ENCODE data around the gene CXCL1. TPM values are rescaled to one million over a fixed set of nuclear protein-coding genes. Genes with fewer than 3 reads are reported as not detected.

CXCL1 gene
- total RNA-seq, 2 experiments from 2014 or later: not detected

DNA sequence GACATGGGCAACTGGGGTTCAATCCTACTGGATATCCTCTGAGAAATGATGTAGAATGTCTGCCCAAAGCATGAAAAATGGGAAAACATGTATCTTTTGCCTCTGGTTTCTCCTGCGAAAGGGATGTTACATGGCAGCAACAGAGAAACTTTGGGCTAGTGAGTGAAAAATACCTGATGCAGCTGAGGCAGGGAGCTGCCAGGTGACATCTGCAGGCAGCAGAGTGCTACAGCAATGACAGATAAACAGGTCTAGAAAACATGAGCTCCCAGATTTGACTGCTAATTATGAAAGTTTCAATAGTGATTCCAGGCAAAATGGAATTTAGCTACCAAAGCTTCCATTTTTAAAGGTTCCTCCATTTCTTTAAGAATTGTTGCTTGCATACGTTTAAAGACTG lies 4.8 kb upstream of the CXCL1 start:
- DNase-seq: no peak
- H3K27ac Mint-ChIP-seq: no peak overlapping the region

GRCh38 chr4:73864961-73865360 lies 4.2 kb upstream of the CXCL1 start:
- DNase-seq: no peak
- H3K27ac Mint-ChIP-seq: no peak overlapping the region
- no peaks in the 10 kb centered on the region for H3K36me3 Mint-ChIP-seq
- peaks cover 5% of the 10 kb centered on the region for H3K4me1 Mint-ChIP-seq
- H3K4me3 Mint-ChIP-seq: no peak overlapping the region
- H3K9me3 Mint-ChIP-seq: no peaks in the 10 kb centered on the region
- H3K27me3 Mint-ChIP-seq: peaks cover 21% of the 10 kb centered on the region

More for the DNA sequence above, 4.8 kb upstream of the CXCL1 start:
- Mint-ChIP-seq H3K27me3 (peaks cover 15% of the 10 kb centered on the region), H3K36me3 (no peaks in the 10 kb centered on the region), H3K4me1 (peaks cover 5% of the 10 kb centered on the region), H3K9me3 (no peaks in the 10 kb centered on the region), H3K4me3 (no peak overlapping the region)

DNA sequence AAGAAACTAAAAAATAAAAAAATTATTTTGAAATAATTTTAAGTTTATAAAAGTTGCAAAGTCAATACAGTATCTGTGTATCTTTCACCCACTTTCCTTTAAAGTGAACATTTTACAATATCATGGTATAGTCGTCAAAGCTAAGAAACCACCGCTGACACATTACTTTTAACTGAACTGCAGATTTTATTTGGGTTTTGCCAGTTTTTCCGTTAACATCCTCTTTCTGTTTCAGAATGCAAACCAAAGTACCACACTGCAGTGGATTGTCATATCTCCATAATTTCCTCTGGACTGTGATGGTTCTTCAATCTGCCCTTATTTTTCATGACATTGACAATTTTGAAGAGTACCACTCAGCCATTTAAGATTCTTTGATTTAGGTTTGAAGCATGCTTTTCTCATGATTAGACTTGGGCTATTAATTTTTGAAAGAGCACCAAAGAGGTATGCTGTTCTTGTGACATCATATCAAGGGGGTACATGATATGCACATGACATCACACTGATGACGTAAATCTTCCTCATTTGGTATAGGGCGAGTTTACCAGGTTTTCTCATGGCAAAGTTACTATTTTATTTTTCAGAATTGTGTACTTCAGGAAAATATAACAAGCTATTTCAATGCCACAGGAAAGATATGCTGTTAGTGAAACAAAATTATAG lies 3.6 kb upstream of the CXCL1 start:
- no peaks in the 10 kb centered on the region for H3K9me3 Mint-ChIP-seq
- H3K4me1 Mint-ChIP-seq: peaks cover 5% of the 10 kb centered on the region
- no peak overlapping the region for H3K4me3 Mint-ChIP-seq
- H3K36me3 Mint-ChIP-seq: no peaks in the 10 kb centered on the region
- H3K27ac Mint-ChIP-seq: no peak overlapping the region
- H3K27me3 Mint-ChIP-seq: peaks cover 24% of the 10 kb centered on the region
- DNase-seq: no peak

DNA sequence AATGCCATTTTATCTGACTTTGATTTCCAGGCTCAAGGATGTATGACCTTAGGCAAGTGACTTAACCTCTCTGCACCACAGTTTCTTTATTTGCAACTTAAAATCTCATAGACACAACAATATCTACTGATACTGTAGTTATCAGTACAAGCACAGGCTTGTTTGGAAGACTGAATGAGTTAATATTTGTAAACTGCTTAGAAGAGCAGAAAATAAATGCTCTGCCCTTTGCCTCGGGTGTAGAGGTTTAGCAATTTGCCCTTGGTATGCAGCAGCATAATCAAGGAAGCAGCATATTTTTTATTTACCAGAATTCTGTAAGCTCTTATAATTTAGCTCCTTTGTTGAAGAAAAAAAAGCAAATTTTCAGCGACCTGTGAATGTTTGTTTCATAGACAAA lies 2.9 kb upstream of the CXCL1 start:
- Mint-ChIP-seq H3K27ac (no peak overlapping the region), H3K4me1 (peaks cover 5% of the 10 kb centered on the region), H3K9me3 (no peaks in the 10 kb centered on the region), H3K27me3 (peaks cover 28% of the 10 kb centered on the region), H3K36me3 (no peaks in the 10 kb centered on the region), H3K4me3 (no peak overlapping the region)
- DNase-seq: no peak

GRCh38 chr4:73867783-73868182 lies 1.4 kb upstream of the CXCL1 start:
- Mint-ChIP-seq H3K4me1 (peaks cover 5% of the 10 kb centered on the region), H3K27ac (no peak overlapping the region)

DNA sequence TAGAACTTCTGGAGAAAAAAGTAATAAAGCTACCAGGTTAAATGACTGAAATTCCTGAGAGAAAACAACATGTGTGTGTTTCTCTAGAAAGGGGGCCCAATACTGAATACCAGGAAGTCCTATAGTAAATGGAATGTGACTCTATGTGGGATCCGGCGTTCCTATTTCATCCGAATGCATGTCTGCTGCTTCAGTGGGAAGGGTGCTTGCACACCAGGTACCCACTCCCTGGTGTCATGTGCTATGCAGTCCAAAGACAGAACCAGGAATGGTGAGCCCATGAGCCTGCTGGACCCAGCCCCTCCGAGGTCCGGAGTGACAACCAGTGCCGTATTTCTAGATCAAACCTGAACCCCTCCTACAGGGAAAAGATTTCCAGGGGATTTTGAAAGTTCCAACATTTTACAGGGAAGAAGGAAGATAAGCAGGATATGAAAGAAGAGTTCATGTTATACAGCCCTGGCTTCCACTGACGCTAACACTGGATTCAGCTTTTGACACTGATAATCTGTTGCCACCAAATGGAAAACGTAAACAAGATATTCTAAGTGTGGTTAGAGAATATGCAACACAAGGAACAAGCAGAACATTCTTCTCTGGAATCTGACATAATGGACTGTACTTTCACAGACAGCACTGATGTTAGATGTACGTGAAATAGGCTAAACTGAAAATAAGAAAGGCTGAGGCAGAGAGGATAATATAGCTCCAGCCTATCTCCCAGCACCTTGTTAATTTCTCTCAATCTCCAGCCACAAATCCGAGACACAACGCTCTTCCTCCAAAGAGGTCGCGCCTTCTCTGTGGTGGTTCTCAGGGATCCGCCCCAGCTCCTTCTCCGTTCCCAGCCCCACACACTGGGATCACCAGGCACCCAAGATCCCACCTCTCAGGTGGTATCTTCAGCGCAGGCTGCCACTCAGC lies 725 bp upstream of the CXCL1 start:
- peaks cover 28% of the 10 kb centered on the region for H3K27me3 Mint-ChIP-seq
- peaks cover 5% of the 10 kb centered on the region for H3K4me1 Mint-ChIP-seq
- DNase-seq: no peak
- no peaks in the 10 kb centered on the region for H3K9me3 Mint-ChIP-seq
- H3K27ac Mint-ChIP-seq: no peak overlapping the region
- no peaks in the 10 kb centered on the region for H3K36me3 Mint-ChIP-seq
- H3K4me3 Mint-ChIP-seq: no peak overlapping the region

More at GRCh38 chr4:73867783-73868182, 1.4 kb upstream of the CXCL1 start:
- Mint-ChIP-seq H3K4me3 (no peak overlapping the region), H3K36me3 (no peaks in the 10 kb centered on the region), H3K9me3 (no peaks in the 10 kb centered on the region), H3K27me3 (peaks cover 28% of the 10 kb centered on the region)
- DNase-seq: no peak

GRCh38 chr4:73870260-73870659 lies 1.1 kb downstream of the CXCL1 start:
- H3K9me3 Mint-ChIP-seq: no peaks in the 10 kb centered on the region
- peaks cover 5% of the 10 kb centered on the region for H3K4me1 Mint-ChIP-seq
- H3K36me3 Mint-ChIP-seq: no peaks in the 10 kb centered on the region
- no peak for DNase-seq
- peaks cover 28% of the 10 kb centered on the region for H3K27me3 Mint-ChIP-seq
- no peak overlapping the region for H3K27ac Mint-ChIP-seq
- H3K4me3 Mint-ChIP-seq: no peak overlapping the region

DNA sequence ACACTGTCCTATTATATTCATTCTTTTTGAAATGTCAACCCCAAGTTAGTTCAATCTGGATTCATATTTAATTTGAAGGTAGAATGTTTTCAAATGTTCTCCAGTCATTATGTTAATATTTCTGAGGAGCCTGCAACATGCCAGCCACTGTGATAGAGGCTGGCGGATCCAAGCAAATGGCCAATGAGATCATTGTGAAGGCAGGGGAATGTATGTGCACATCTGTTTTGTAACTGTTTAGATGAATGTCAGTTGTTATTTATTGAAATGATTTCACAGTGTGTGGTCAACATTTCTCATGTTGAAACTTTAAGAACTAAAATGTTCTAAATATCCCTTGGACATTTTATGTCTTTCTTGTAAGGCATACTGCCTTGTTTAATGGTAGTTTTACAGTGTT lies 1.6 kb downstream of the CXCL1 start:
- Mint-ChIP-seq H3K9me3 (no peaks in the 10 kb centered on the region), H3K36me3 (no peaks in the 10 kb centered on the region), H3K27me3 (peaks cover 28% of the 10 kb centered on the region), H3K4me1 (peaks cover 5% of the 10 kb centered on the region), H3K27ac (no peak overlapping the region), H3K4me3 (no peak overlapping the region)
- no peak for DNase-seq

DNA sequence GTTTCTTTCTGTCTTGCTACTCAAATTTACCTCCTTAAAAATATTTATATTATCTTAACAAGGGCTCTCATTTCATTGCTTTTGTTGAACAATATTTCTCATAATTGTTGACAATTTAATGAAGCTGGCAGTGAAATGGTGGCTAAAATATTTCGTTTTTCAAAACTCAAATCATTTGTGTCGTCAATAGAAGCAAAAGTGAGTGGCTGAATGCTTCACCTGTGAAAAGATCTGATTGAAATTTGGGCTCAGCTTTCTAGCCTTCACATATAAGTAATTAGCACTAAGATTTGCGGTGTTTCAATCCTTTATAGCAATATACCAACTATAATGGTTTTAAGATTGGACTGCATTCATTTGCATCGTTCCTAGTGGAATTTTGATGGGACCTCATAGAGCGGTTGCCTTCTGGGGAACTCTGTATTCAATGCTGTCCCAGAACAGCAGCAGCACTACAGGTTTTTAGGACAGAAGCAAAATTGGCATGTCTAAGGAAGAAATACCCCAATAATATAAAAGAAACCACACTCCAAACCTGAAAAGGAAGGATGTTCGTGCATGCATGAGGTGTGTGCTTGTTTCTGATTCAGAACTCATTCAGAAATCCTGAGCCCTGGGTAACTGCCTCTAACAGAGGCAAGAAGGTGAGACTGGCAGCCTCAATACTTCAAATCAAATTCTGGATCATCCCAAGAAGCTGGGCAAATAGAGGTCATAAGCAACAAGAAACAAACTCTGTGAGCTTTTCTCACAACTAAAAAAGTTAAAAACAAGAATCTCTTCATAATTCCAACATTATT lies 2.5 kb downstream of the CXCL1 start:
- H3K4me1 Mint-ChIP-seq: peaks cover 5% of the 10 kb centered on the region
- H3K4me3 Mint-ChIP-seq: no peak overlapping the region
- no peaks in the 10 kb centered on the region for H3K9me3 Mint-ChIP-seq
- no peaks in the 10 kb centered on the region for H3K36me3 Mint-ChIP-seq
- peaks cover 28% of the 10 kb centered on the region for H3K27me3 Mint-ChIP-seq
- H3K27ac Mint-ChIP-seq: no peak overlapping the region
- no peak for DNase-seq

GRCh38 chr4:73872316-73873108 lies 3.3 kb downstream of the CXCL1 start:
- no peaks in the 10 kb centered on the region for H3K36me3 Mint-ChIP-seq

DNA sequence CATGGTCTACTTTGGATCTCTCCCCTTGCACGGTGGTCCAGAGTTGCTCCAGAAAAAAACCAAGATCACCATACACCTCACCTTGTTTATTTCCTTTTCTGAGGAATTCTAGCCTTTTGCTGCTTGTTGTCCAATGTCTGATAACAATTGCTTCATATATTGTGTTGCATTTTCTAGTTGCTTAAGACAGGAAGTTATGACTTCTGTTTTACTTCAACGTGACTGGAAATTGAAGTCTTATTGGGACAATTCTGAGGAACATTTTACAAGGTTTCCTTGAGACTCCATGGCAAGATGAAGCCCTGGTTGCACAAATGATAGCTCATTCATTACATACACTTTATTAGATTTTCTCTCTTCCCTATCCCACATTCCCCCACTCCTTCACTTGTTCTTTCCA lies 5.2 kb downstream of the CXCL1 start:
- DNase-seq: no peak
- Mint-ChIP-seq H3K27ac (no peak overlapping the region), H3K4me3 (no peak overlapping the region), H3K4me1 (no peaks in the 10 kb centered on the region), H3K9me3 (no peaks in the 10 kb centered on the region), H3K36me3 (no peaks in the 10 kb centered on the region), H3K27me3 (peaks cover 17% of the 10 kb centered on the region)

More at GRCh38 chr4:73872316-73873108, 3.3 kb downstream of the CXCL1 start:
- H3K9me3 Mint-ChIP-seq: no peaks in the 10 kb centered on the region
- H3K4me1 Mint-ChIP-seq: peaks cover 5% of the 10 kb centered on the region
- H3K27me3 Mint-ChIP-seq: peaks cover 28% of the 10 kb centered on the region
- H3K27ac Mint-ChIP-seq: no peak overlapping the region
- no peak overlapping the region for H3K4me3 Mint-ChIP-seq
- DNase-seq: no peak

- Mint-ChIP-seq H3K27me3 (peaks cover 10% of the 10 kb centered on the region), H3K27ac (no peak overlapping the region), H3K36me3 (no peaks in the 10 kb centered on the region), H3K4me1 (no peaks in the 10 kb centered on the region), H3K4me3 (no peak overlapping the region), H3K9me3 (no peaks in the 10 kb centered on the region)
- DNase-seq: no peak
Measured at GRCh38 chr4:73875401-73875800, 6.2 kb downstream of the CXCL1 start.

GRCh38 chr4:73883306-73883705 lies 14.1 kb downstream of the CXCL1 start:
- H3K4me1 Mint-ChIP-seq: no peaks in the 10 kb centered on the region
- no peak for DNase-seq
- H3K9me3 Mint-ChIP-seq: no peaks in the 10 kb centered on the region
- H3K36me3 Mint-ChIP-seq: no peaks in the 10 kb centered on the region
- no peak overlapping the region for H3K4me3 Mint-ChIP-seq
- no peak overlapping the region for H3K27ac Mint-ChIP-seq
- peaks cover 12% of the 10 kb centered on the region for H3K27me3 Mint-ChIP-seq

DNA sequence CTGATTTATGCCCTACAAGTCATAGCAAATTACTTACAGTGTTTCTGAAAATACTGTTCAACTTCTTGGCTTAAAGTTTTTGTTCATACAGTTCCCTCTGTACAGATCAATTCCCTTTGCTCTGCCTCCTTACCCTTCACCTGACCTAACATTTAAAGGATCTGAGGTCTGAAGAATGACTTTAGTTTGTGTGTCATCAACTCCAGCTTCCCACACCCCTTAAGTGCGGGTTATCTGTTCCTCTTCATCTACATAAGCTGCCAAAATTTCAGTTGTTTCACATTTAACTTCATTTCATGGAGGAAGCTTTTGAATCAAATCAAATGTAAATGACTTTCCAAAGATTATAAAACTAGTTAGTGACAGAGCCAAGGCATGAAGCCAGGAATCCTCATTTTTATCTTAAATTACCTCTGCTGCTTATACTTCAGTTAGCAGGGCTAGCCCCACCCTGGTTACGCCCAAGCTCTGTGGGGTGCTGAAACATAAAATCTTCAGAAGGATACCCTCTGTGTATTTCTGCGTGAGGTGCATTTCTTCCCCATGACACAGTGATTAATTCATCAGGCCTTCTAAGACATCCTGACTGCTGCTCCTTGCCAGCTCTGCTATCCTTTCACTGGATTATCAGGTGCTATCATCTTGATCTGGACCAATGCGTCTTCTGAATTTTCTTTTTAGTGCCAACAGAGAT lies 16.5 kb downstream of the CXCL1 start:
- Mint-ChIP-seq H3K4me1 (no peaks in the 10 kb centered on the region), H3K27me3 (peaks cover 6% of the 10 kb centered on the region), H3K9me3 (no peaks in the 10 kb centered on the region), H3K27ac (no peak overlapping the region), H3K4me3 (no peak overlapping the region), H3K36me3 (no peaks in the 10 kb centered on the region)
- no peak for DNase-seq
